Hematopoietic multipotent progenitor cell treated with erythropoietin and hydrocortisone succinate and interleukin-3 and kit ligand, for 6 days (in vitro differentiated cells): ENCODE results near the gene ECM2.
A peak's percentile ranks its signal among the peaks of the same experiment; 100 is the strongest.

Source experiments
- DNase-seq: peaks from one replicate; pipeline ENCODE4 v3.0.0-alpha.2; 2015

Gene ECM2

GRCh38 chr9:92457576-92457975, 78.2 kb downstream of the ECM2 start:
- no peak for DNase-seq

GRCh38 chr9:92455217-92455616, 80.6 kb downstream of the ECM2 start:
- DNase-seq, result peak; percentile 32

- no peak for DNase-seq
These were observed 89.3 kb downstream of the ECM2 start for GRCh38 chr9:92446536-92446935.
